Measurements from ENCODE around the gene RAB40B.

- TF ChIP-seq CTCF (conservative IDR thresholded peaks at IDR 0.05; ENCODE audit: low read depth, low read length) (no peak), POLR2A (IDR thresholded peaks at IDR 0.05; ENCODE audit: low read depth, low read length) (no peak), CHD1 (IDR thresholded peaks at IDR 0.05; ENCODE audit: low read depth, low read length) (no peak), SMC3 (IDR thresholded peaks at IDR 0.05; ENCODE audit: low read depth, low read length) (no peak), RCOR1 (IDR thresholded peaks at IDR 0.05; ENCODE audit: insufficient replicate concordance, low read length) (no peak), RAD21 (IDR thresholded peaks at IDR 0.05; ENCODE audit: low read length) (no peak), RFX5 (IDR thresholded peaks at IDR 0.05; ENCODE audit: low read depth, low read length) (no peak), MXI1 (IDR thresholded peaks at IDR 0.05; ENCODE audit: borderline replicate concordance, low read depth, low read length) (no peak), CEBPB (IDR thresholded peaks at IDR 0.05; ENCODE audit: low read depth, low read length) (no peak), MAFK (IDR thresholded peaks at IDR 0.05; ENCODE audit: low read depth, low read length) (no peak), MAZ (IDR thresholded peaks at IDR 0.05; ENCODE audit: borderline replicate concordance, low read depth, low read length) (no peak)
- TF ChIP-seq, protein P1, sequence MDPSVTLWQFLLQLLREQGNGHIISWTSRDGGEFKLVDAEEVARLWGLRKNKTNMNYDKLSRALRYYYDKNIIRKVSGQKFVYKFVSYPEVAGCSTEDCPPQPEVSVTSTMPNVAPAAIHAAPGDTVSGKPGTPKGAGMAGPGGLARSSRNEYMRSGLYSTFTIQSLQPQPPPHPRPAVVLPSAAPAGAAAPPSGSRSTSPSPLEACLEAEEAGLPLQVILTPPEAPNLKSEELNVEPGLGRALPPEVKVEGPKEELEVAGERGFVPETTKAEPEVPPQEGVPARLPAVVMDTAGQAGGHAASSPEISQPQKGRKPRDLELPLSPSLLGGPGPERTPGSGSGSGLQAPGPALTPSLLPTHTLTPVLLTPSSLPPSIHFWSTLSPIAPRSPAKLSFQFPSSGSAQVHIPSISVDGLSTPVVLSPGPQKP (IDR thresholded peaks at IDR 0.05; ENCODE audit: borderline replicate concordance, low read depth, low read length), result no peak
Observed at GRCh38 chr17:82668024-82668630, 30.4 kb downstream of the RAB40B start.
